Esophagus (tissue), 2 donors: ENCODE results near the gene R3HDM2. TPM values are rescaled to one million over a fixed set of nuclear protein-coding genes. Genes with fewer than 3 reads are reported as not detected.
"Not testable (repeated sequence)": the region's sequence is repeated elsewhere in the genome, so short reads cannot be mapped to it uniquely, and the experiment has no call there.

Source experiments
- H3K27ac ChIP-seq, 2 donors: one replicate each; pipeline ENCODE4 v1.5.1; 2013; ENCODE audit warnings: low read depth in 2 of 2, mild to moderate bottlenecking in 2 of 2, inconsistent platforms in 1 of 2, low read length in 1 of 2, moderate library complexity in 1 of 2
- H3K27me3 ChIP-seq, 2 donors: one replicate each; pipeline ENCODE4 v1.6.1; 2013; ENCODE audit warnings: low read length in 2 of 2, control low read depth in 1 of 2, mild to moderate bottlenecking in 1 of 2; ENCODE audit not compliant: insufficient read depth in 2 of 2, control insufficient read depth in 1 of 2
- H3K36me3 ChIP-seq, 2 donors: one replicate each; pipeline ENCODE4 v1.6.1; 2013; ENCODE audit warnings: low read length in 1 of 2; ENCODE audit not compliant: control insufficient read depth in 2 of 2, insufficient read depth in 2 of 2
- H3K4me1 ChIP-seq, 2 donors: one replicate each; pipeline ENCODE4 v1.6.1; 2013; ENCODE audit warnings: low read length in 1 of 2; ENCODE audit not compliant: control insufficient read depth in 2 of 2, insufficient read depth in 2 of 2
- H3K4me3 ChIP-seq, 2 donors: one replicate each; pipeline ENCODE4 v1.5.1; 2013; ENCODE audit warnings: low read length in 2 of 2, mild to moderate bottlenecking in 2 of 2, low read depth in 1 of 2, moderate library complexity in 1 of 2
- H3K9me3 ChIP-seq, 2 donors: one replicate each; pipeline ENCODE4 v1.6.1; 2013; ENCODE audit warnings: mild to moderate bottlenecking in 2 of 2, low read depth in 1 of 2, low read length in 1 of 2, moderate library complexity in 1 of 2; ENCODE audit not compliant: control insufficient read depth in 2 of 2, insufficient read depth in 1 of 2
- WGBS, 2 donors: extraction: QIAGEN DNeasy Blood & Tissue Kit; methylation state at CpG; one replicate each; pipeline ENCODE4 v1.1.7; 2013; 5-methylcytosine and 5-hydroxymethylcytosine counted together
- polyA plus RNA-seq, 2 donors: library from polyadenylated mRNA; stranded (reverse); fragments of 200-250 nt; gene quantifications; one replicate each; pipeline ENCODE4 v1.2.3, GENCODE V29; 2013
- donor health status: healthy with polysubstance abuse.
- donor health status: Bipolar disorder and iron deficiency.

R3HDM2 gene
- polyA plus RNA-seq, 2 donors, result 10.4 to 12.4 TPM

DNA sequence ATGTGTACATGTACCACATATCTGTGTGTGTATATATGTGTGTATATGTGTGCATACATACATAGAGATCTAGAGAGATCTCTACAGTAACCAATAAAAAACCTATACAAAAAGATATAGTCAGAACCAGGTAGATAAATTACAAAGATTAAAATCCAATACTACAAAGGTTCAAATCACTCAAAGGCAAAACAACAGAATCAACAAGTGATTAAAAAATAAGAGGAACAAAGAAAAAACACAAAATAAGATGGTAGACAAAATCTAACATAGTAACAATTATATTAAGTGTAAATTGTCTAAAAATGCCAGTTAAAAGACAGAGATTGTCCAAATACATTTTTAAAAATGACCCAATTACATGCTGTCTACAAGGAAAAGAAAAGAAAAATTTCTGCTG, 83.6 kb downstream of the R3HDM2 start:
- Histone ChIP-seq H3K36me3 (no peaks in the 10 kb centered on the region), H3K4me1 (no peaks in the 10 kb centered on the region), H3K4me3 (no peak overlapping the region), H3K9me3 (no peaks in the 10 kb centered on the region), H3K27ac (no peak overlapping the region), H3K27me3 (no peaks in the 10 kb centered on the region)

DNA sequence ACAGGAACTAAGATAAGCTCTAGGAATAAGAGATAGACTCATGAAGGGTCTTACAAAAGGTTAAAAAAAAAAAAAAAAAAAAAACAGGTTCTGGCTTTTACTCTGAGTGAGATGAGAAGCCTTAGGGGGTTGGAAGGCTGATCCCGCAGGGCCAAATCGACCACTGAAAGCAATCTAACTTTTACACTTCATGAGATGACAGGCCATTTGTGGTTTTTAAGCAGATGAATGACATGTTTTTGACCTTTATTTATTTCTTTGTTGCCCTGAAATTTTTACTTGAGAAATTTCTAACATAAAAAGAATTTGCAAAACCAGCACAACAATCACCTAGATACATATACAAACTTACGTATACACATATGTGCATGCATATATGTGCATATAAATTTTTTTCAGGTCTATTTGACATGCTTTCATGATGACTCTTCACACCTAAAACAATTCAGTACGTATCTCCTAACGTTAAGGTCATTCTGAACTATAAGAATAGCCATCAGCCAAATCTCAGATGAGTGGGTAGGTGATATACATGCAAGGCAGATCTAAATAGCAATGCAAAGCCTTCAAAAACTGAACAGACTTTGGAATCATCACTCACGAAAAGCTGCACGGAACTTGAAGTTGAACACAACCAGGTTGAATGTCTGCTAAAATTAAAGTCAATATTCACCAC, 87.0 kb downstream of the R3HDM2 start:
- Histone ChIP-seq H3K4me1 (no peaks in the 10 kb centered on the region), H3K9me3 (no peaks in the 10 kb centered on the region), H3K27ac (no peak overlapping the region), H3K36me3 (no peaks in the 10 kb centered on the region), H3K27me3 (no peaks in the 10 kb centered on the region), H3K4me3 (no peak overlapping the region)
- 83 to 88% methylated on average over 7 of the region's 7 CpGs for WGBS, 2 donors

DNA sequence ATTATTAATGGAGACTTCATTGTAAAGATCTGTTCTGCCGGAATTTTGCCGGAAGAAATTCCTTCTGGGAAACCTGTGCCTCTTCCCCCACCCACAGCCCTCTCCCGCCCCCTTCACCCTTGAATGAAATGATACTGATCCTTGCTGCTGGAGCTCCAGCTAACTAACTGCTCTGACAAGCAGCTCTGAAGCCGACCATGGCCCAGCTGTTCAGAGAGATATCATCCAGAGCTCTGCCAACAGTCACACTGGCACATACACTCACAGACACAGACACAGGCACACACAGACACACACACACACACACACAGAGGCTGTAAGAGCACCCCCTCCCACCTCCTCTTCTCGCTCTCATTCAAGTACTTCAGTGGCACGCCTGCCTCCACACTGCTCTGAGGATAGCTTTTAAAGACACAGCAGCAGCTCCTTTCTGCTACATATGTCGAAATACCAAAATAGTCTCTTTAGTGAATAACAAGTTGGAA, 88.6 kb downstream of the R3HDM2 start:
- no peak overlapping the region for H3K27ac ChIP-seq
- 66 to 73% methylated on average over 7 of the region's 7 CpGs for WGBS, 2 donors
- H3K27me3 ChIP-seq, result no peaks in the 10 kb centered on the region

DNA sequence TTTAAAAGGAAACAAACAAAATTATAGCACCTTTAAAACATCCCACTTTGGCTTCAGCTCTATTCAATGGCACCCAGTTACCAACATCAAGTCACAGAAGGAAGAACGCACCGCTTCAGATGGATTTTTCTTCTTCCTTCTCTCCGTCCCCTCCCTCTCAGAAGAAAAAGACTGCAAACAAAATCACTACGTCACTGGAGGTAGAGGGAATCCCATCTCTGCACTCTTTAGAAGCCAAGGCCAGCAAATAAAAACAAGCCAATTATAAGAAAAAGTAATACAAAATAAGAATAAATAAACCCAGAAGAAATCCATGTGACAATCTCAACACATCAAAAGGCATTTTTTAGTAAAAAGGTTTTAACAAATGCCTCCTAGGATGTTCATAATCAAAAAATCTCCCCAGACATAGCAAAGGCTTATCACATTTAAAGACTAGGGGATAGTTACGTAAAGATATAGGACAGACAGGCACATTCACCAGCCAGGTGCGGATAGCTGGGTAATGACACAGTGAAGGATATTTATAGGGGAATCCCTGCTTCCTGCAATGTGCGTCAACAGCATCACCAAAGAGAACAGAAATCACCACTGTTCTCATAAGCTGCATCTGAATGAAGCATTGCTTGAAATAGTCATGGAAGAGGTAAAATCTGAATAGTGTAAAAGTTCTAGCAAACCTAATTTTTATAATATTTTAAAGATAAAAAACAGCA, 89.4 kb downstream of the R3HDM2 start:
- no peak overlapping the region for H3K4me3 ChIP-seq
- no peaks in the 10 kb centered on the region for H3K4me1 ChIP-seq
- H3K36me3 ChIP-seq, result no peaks in the 10 kb centered on the region
- no peaks in the 10 kb centered on the region for H3K9me3 ChIP-seq
- WGBS, 2 donors, result 85 to 88% methylated on average over 7 of the region's 7 CpGs
- no peak overlapping the region for H3K27ac ChIP-seq
- H3K27me3 ChIP-seq, result no peaks in the 10 kb centered on the region

More for the DNA sequence above, 88.6 kb downstream of the R3HDM2 start:
- no peaks in the 10 kb centered on the region for H3K4me1 ChIP-seq
- no peak overlapping the region for H3K4me3 ChIP-seq
- H3K9me3 ChIP-seq, result no peaks in the 10 kb centered on the region
- no peaks in the 10 kb centered on the region for H3K36me3 ChIP-seq

DNA sequence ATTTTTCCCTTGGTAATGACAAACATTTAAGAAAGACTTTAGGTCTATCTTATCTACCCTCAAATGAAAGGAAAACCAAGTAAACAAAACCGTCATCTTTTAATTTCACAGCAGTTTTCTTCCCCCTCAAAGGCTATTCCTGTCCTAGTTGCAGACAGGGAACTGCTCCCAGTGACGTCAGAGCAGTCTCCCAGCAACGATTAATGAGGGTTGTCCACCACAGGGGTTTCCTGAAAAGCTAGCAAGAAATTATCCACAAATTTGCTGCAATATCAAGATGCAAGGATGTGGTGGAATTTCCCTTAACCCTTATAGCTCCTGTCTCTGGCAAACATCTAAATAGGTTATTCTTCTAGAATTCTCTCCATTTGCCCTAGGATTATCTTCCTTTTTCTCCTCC, 90.7 kb downstream of the R3HDM2 start:
- Histone ChIP-seq H3K9me3 (no peaks in the 10 kb centered on the region), H3K36me3 (no peaks in the 10 kb centered on the region), H3K27ac (no peak overlapping the region), H3K4me1 (no peaks in the 10 kb centered on the region), H3K27me3 (no peaks in the 10 kb centered on the region), H3K4me3 (no peak overlapping the region)
- 24 to 32% methylated on average over 3 of the region's 3 CpGs for WGBS, 2 donors

DNA sequence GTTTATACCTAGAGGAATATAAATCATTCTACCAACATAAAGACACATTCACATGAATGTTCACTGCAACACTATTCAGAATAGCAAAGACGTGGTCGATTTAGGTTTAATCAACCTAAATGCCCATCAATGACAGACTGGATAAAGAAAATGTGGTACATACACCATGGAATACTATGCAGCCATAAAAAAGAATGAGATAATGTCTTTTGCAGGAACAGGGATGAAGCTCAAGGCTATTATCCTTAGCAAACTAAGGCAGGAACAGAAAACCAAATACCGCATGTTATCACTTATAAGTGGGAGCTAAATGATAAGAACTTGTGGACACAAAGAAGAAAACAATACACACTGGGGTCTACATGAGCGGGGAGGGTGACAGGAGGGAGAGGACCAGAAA, 94.5 kb downstream of the R3HDM2 start:
- H3K27ac ChIP-seq, H3K9me3 ChIP-seq, H3K27me3 ChIP-seq, H3K4me3 ChIP-seq, H3K4me1 ChIP-seq, H3K36me3 ChIP-seq: not testable (repeated sequence)
- WGBS, 2 donors, result 96 to 97% methylated on average over 4 of the region's 4 CpGs

DNA sequence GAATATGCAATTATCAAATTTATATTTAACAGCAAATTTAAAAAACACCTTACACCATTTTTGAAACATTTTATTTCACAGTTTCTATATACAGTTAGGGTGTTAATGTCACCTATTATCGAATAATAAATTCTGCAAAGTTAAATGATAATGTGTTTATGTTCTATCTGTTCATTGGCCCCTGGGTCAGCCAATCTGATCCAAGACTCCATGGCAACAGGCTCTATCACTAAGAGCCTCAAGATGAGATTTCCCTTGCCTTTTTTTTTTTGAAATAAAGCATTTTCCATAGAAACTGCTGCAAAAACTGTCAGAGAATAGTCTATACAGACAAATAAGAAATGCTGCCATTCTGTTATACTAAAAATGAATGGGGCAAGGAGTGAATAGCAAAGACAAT, 96.6 kb downstream of the R3HDM2 start:
- H3K27ac ChIP-seq, result no peak overlapping the region
- no peaks in the 10 kb centered on the region for H3K36me3 ChIP-seq
- H3K4me3 ChIP-seq, result no peak overlapping the region
- no peaks in the 10 kb centered on the region for H3K4me1 ChIP-seq
- no peaks in the 10 kb centered on the region for H3K9me3 ChIP-seq
- WGBS, 2 donors, result 91 to 94% methylated on average over 1 of the region's 1 CpG
- no peaks in the 10 kb centered on the region for H3K27me3 ChIP-seq

DNA sequence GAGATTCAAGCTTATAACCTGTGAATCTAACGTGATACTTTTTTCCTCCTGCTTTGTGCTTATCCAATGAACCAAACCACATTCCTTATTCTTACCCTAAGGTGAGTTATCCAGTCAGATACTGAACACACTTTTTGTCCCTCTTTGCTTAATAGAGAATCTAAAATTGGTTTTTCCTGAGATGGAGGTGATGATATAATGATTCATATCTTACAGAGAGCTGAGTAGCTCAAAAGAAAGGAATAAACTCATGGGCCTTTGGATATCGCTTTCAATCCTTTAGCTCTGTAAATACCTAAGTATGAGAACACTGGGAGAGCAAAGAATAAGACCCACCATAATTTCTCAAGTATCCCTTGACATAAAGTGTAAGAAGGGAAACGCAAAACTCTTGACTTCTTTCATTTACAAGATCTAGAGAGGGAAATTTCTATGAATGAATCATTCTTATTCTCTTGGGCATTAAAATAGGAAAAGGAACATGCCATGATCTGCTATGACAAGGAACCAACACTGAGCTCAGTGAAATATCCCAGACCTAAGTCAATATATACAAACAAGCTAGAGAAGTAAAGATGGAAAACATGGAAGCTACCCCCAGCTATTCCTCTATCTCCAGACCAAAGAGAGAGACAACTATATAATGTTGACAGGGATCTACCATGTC, 98.1 kb downstream of the R3HDM2 start:
- 79 to 88% methylated on average over 3 of the region's 3 CpGs for WGBS, 2 donors
- no peaks in the 10 kb centered on the region for H3K36me3 ChIP-seq
- no peaks in the 10 kb centered on the region for H3K27me3 ChIP-seq
- H3K4me3 ChIP-seq, result no peak overlapping the region
- H3K27ac ChIP-seq, result no peak overlapping the region
- no peaks in the 10 kb centered on the region for H3K4me1 ChIP-seq
- H3K9me3 ChIP-seq, result no peaks in the 10 kb centered on the region

DNA sequence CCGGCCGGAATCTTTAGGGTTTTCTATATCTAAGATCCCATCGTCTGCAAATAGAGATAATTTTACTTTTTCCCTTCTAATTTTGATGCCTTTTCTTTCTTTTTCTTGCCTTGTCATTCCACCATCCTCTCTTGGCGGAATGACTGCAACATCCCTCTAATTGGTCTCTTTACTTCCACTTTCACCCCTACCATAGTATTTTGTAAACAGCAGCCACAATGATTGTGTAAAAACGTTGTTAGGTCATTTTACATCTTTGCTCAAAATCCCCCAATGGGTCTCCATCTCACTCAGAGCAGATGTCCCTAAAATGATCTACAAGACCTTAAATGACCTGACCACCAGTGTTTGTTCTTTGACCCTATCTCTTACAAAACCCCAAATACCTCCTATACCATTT, 99.9 kb downstream of the R3HDM2 start:
- H3K4me3 ChIP-seq, result no peak overlapping the region
- H3K4me1 ChIP-seq, result no peaks in the 10 kb centered on the region
- H3K36me3 ChIP-seq, result no peaks in the 10 kb centered on the region
- no peak overlapping the region for H3K27ac ChIP-seq
- H3K27me3 ChIP-seq, result no peaks in the 10 kb centered on the region
- no peaks in the 10 kb centered on the region for H3K9me3 ChIP-seq
- WGBS, 2 donors, result 93 to 96% methylated on average over 5 of the region's 5 CpGs
